PC-9 (cell line): Measurements from ENCODE around the gene TGFB1I1.

Experiments used
- EZH2 ChIP-seq: fragments of 200-600 bp; sonication (generic); IDR thresholded peaks from 2 replicates; pipeline ENCODE4 v1.8.0; 2017; ENCODE audit warnings: antibody characterized with exemption, low read depth
- TF ChIP-seq, protein P1 (sequence below): fragments of 200-600 bp; sonication (generic); conservative IDR thresholded peaks from 2 replicates; pipeline ENCODE4 v1.6.1; 2017; ENCODE audit warnings: mixed run types, antibody characterized with exemption, mild to moderate bottlenecking, moderate library complexity

DNA sequence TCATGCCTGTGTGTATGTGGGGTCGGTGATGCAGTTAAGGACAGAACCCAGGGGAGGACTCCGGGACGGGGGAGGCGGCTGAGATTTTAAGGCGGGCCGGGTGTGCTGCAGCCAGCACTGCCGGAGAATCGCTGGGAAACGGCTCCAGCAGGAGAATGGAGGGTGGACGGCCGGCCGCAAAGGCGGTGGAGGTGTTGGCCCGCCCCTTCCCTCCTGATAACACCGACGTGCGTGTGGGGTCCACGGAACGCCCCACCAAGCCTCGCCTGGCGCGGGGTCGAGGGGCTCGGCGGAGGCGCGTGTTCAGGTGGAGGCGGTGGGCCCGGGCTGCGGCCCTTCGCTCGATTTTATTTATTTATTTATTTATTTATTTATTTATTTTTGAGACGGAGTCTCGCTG is 30.0 kb upstream of the TGFB1I1 start:
- TF ChIP-seq, protein P1, sequence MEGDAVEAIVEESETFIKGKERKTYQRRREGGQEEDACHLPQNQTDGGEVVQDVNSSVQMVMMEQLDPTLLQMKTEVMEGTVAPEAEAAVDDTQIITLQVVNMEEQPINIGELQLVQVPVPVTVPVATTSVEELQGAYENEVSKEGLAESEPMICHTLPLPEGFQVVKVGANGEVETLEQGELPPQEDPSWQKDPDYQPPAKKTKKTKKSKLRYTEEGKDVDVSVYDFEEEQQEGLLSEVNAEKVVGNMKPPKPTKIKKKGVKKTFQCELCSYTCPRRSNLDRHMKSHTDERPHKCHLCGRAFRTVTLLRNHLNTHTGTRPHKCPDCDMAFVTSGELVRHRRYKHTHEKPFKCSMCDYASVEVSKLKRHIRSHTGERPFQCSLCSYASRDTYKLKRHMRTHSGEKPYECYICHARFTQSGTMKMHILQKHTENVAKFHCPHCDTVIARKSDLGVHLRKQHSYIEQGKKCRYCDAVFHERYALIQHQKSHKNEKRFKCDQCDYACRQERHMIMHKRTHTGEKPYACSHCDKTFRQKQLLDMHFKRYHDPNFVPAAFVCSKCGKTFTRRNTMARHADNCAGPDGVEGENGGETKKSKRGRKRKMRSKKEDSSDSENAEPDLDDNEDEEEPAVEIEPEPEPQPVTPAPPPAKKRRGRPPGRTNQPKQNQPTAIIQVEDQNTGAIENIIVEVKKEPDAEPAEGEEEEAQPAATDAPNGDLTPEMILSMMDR = no peak
- TF ChIP-seq EZH2 = no peak
